Neural cell (in vitro differentiated cells): ENCODE results near the gene GFRA3.
A peak's percentile ranks its signal among the peaks of the same experiment; 100 is the strongest.

Source experiments
- EP300 ChIP-seq: fragments of 450-650 bp; conservative IDR thresholded peaks from 2 replicates; pipeline ENCODE4 v1.6.1; 2014; ENCODE audit warnings: antibody characterized with exemption, mild to moderate bottlenecking, moderate library complexity; ENCODE audit not compliant: poor library complexity, severe bottlenecking
- EZH2 ChIP-seq: fragments of 200-600, 300-800 bp; shearing (Covaris generic), sonication (generic); IDR thresholded peaks from 2 replicates; pipeline ENCODE4 v1.6.1; 2014; ENCODE audit warnings: antibody characterized with exemption, low read length, borderline replicate concordance, mild to moderate bottlenecking; ENCODE audit not compliant: insufficient read depth, poor library complexity, severe bottlenecking
- MXI1 ChIP-seq: fragments of 450-650 bp; conservative IDR thresholded peaks from 2 replicates; pipeline ENCODE4 v1.6.1; 2014; ENCODE audit warnings: antibody characterized with exemption, mild to moderate bottlenecking; ENCODE audit not compliant: poor library complexity, severe bottlenecking
- POLR2AphosphoS5 ChIP-seq: IDR thresholded peaks from 2 replicates; pipeline ENCODE4 v1.6.1; 2012
- RAD21 ChIP-seq: fragments of 450-650 bp; conservative IDR thresholded peaks from 2 replicates; pipeline ENCODE4 v1.6.1; 2014; ENCODE audit warnings: antibody characterized with exemption, mild to moderate bottlenecking, moderate library complexity
- SMC3 ChIP-seq: fragments of 450-650 bp; conservative IDR thresholded peaks from 2 replicates; pipeline ENCODE4 v1.6.1; 2014; ENCODE audit warnings: antibody characterized with exemption, mild to moderate bottlenecking, moderate library complexity; ENCODE audit not compliant: poor library complexity
- TAF1 ChIP-seq: IDR thresholded peaks from 2 replicates; pipeline ENCODE4 v1.6.1; 2012; ENCODE audit warnings: low read depth
- TF ChIP-seq, protein P1 (sequence below): fragments of 450-650 bp; IDR thresholded peaks from 2 replicates; pipeline ENCODE4 v1.5.1; 2014; ENCODE audit warnings: antibody characterized with exemption, mild to moderate bottlenecking, moderate library complexity; ENCODE audit not compliant: poor library complexity, severe bottlenecking
- TF ChIP-seq, protein P2 (sequence below): IDR thresholded peaks from 2 replicates; pipeline ENCODE4 v1.6.1; 2012; ENCODE audit warnings: borderline replicate concordance

- TF ChIP-seq EZH2, result no peak
- TF ChIP-seq, protein P1, sequence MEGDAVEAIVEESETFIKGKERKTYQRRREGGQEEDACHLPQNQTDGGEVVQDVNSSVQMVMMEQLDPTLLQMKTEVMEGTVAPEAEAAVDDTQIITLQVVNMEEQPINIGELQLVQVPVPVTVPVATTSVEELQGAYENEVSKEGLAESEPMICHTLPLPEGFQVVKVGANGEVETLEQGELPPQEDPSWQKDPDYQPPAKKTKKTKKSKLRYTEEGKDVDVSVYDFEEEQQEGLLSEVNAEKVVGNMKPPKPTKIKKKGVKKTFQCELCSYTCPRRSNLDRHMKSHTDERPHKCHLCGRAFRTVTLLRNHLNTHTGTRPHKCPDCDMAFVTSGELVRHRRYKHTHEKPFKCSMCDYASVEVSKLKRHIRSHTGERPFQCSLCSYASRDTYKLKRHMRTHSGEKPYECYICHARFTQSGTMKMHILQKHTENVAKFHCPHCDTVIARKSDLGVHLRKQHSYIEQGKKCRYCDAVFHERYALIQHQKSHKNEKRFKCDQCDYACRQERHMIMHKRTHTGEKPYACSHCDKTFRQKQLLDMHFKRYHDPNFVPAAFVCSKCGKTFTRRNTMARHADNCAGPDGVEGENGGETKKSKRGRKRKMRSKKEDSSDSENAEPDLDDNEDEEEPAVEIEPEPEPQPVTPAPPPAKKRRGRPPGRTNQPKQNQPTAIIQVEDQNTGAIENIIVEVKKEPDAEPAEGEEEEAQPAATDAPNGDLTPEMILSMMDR, result no peak
- peak; percentile 93 for TF ChIP-seq POLR2AphosphoS5
- TF ChIP-seq SMC3, result no peak
- peak; percentile 48 for TF ChIP-seq RAD21
- TF ChIP-seq MXI1, result peak; percentile 100
- no peak for TF ChIP-seq EP300
- TF ChIP-seq, protein P2, sequence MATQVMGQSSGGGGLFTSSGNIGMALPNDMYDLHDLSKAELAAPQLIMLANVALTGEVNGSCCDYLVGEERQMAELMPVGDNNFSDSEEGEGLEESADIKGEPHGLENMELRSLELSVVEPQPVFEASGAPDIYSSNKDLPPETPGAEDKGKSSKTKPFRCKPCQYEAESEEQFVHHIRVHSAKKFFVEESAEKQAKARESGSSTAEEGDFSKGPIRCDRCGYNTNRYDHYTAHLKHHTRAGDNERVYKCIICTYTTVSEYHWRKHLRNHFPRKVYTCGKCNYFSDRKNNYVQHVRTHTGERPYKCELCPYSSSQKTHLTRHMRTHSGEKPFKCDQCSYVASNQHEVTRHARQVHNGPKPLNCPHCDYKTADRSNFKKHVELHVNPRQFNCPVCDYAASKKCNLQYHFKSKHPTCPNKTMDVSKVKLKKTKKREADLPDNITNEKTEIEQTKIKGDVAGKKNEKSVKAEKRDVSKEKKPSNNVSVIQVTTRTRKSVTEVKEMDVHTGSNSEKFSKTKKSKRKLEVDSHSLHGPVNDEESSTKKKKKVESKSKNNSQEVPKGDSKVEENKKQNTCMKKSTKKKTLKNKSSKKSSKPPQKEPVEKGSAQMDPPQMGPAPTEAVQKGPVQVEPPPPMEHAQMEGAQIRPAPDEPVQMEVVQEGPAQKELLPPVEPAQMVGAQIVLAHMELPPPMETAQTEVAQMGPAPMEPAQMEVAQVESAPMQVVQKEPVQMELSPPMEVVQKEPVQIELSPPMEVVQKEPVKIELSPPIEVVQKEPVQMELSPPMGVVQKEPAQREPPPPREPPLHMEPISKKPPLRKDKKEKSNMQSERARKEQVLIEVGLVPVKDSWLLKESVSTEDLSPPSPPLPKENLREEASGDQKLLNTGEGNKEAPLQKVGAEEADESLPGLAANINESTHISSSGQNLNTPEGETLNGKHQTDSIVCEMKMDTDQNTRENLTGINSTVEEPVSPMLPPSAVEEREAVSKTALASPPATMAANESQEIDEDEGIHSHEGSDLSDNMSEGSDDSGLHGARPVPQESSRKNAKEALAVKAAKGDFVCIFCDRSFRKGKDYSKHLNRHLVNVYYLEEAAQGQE, result peak; percentile 63
- TF ChIP-seq TAF1, result peak; percentile 63
Observed at GRCh38 chr5:138213161-138214029, 61.0 kb downstream of the GFRA3 start, which contains the start of gene CDC23.
